ENCODE measurements around the gene ALKBH3.

Gene ALKBH3

DNA sequence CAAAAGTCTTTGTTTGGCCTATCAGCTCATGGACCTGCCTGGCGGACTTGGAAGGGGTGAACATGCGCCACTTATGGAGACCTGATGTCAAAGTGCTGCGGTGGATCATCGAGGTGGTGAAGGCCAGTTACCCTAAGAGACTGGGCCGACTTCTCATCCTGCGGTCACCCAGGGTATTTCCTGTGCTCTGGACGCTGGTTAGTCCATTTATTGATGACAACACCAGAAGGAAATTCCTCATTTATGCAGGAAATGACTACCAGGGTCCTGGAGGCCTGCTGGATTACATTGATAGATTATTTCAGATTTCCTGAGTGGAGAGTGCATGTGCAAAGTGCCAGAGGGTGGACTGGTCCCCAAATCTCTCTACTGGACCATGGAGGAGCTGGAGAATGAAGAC, 17.9 kb downstream of the ALKBH3 start:
- DNase-seq, result no peak

DNA sequence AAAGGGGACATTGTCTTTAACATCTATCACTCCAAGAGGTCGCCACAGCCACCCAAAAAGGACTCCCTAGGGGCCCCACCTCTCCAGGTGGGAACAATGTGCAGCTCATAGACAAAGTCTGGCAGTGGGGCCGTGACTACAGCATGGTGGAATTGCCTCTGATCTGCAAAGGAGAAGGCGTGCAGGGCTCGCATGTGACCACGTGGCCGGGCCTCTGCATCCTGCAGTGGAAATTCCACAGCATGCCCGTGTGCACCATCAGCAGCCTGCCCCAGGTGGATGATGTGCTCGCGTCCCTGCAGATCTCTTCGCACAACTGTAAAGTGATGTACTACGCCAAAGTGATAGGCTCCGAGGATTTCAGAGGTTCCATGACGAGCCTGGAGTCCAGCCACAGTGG, 18.5 kb downstream of the ALKBH3 start:
- no peak for DNase-seq

GRCh38 chr11:43901551-43901950, 20.9 kb downstream of the ALKBH3 start:
- no peak for DNase-seq

DNA sequence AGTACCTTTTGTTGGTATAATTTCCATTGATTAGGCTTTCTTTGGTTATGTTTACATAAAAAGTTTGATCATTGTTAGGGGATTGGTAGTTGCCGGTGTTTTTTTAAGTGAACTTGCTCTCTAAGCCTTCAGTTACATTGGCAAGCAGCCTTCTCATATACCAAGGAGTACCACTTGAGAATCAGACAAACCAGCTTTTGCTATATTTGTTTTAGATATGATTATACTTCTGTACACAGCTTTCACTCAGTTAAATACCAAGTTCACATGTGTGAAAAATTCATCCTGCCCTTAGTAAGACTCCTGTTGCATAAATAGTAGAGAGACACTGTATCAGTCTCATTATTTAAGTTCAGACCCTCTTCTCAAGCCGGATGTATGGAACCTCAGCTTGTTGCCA, 22.4 kb downstream of the ALKBH3 start:
- no peak for DNase-seq

DNA sequence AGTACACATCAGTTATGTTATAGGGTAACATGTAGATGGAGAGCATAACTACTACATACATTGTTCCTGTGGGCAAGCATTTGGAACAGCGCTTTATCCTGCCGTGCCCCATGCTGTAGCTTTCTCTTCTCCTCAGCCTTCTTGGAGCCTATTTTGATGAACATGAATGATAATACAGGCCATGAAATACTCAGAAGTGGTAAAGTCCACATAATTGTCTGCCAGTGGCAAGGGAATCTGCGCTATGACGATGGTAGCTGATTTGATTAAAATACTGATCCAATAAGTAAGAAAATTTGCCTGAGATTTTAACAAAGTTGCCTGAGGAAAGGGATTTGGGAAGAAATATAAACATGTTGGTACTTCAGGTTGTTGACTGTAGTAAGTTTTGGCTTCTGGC, 23.3 kb downstream of the ALKBH3 start:
- no peak for DNase-seq

DNA sequence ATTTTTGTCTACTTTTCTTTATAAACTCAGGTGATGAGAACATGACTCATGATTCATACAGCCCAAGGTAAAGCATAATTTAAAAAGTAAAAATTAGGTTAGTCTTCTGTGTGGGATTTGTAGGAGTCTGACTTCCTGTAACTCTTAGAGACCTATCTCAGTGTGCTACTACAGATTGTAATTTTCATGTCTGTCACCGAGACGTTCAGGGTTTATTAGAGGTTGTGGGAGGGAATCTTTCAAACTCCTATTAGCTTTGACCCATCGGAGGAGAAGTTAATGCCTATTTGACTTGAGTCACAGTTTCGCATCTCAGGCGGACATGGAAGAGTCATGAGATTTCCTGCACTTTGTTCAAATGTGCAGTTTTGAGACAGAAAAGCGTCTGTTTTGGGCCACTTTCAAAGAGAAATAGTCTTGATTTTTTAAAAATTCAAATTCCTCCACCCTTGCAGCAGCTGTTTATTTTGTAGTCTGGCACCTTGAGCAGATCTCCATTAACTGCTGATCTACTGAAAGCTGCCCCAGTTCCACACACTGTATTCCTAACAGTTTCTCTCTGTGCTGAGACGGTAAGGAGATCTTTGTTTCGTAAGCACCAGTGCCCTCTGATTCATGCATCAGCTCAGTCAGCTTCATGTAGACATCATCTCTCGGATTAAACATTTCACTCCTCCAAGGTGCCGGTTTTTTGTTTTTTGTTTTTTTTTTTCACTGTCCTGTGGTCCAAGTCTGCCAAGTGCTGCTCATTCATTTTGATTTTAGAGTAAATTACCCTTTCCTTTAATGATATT, 24.3 kb downstream of the ALKBH3 start:
- no peak for DNase-seq

DNA sequence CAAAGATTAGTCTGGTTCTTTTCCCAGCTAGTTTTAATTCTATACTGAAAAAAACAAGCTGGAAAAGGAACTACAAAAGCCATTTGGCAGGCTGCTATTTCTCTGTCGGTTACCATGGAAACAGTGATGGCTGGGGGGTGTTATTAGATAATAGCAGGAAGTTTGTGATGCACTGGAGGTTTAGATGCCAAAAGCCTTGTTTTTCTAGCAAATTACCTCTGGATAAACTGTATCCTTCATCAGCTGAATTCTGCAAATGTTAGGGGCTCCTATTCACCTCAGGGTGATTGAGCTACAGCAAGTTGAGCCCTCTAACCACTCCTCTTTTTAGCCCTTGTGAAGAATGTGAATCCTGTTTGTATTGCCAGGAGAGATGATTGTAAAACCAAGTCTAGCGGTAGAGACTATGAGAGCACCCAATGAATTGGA, 25.2 kb downstream of the ALKBH3 start:
- DNase-seq, result no peak

GRCh38 chr11:43907028-43907975, 26.7 kb downstream of the ALKBH3 start:
- DNase-seq, result no peak

DNA sequence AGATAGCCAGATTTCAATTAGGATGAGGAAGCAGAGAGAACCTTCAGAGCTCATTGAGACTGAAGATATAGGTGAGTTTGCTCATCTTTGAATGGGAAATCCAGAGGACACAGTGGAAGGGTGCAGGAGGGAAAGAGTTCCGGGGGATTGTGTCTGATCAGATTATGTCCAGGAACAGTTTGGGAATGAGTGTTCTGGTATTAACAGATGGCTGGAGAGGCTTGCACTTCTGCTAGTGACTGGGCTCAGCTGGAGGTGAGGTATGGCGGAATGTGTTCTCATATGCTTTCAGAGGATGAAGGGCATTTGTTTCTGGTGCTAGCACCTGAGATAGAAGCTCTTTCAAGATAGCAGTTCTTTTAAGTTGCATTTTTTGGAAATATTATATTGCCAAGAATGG, 27.6 kb downstream of the ALKBH3 start:
- no peak for DNase-seq

DNA sequence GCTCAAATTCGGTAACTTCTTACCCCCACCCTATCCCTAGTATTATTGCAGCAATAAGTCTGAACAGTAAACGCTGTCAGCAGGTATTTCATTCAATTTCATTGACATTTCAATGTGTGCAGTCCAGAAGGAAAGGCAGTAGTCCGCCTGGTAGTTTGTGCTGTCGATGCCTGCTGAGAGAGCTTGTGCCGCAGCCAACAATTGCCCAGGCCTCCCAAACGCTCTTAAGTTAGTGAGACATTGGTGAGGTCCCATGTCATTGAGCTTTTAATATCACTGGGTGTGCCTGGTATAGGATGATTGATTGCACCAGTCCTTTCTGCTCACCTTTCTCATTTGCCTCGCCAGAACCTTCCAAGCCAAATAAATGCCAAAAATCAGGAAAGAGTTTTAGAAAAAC, 28.1 kb downstream of the ALKBH3 start:
- no peak for DNase-seq

GRCh38 chr11:43913829-43914380, 33.3 kb downstream of the ALKBH3 start:
- DNase-seq, result no peak

- DNase-seq, result no peak
These were observed 33.8 kb downstream of the ALKBH3 start for GRCh38 chr11:43914466-43914865.

DNA sequence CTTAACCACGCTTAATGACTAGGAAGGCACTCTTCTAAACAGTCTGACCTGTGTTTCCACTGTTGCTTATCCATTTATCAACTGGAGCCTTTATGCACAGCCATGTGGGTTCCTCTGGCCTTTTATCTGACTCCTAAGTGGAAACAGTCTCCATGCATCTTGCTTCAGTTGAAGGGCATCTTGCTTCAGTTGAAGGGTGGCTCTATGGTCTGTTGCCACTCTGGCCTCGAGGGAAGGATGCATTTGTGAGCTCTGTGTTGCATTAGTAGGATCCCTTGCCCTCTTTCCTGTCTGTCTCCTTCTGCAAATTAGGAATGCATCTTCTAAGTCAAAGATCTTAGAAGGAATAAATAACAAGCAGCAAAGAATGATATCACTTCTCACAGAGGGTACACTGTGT, 36.0 kb downstream of the ALKBH3 start:
- no peak for DNase-seq

DNA sequence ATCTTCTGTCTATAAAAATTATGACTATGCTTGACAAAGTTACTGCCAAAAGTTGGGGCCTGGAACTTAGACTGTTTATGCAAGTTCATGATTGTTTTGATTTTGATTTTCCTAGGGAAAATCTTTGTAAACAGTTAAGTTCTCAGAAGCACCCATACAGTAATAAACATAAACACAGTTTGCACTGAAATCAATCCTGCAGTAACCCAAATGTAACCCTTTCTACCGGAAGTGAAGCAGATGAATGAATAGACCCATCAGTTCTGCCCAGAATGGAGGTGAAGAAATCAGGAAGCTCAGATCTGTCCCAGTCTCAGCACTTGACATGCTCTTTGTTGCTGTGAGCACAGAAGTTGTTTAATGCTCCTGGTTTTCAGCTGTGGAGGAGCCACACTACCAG, 37.2 kb downstream of the ALKBH3 start:
- no peak for DNase-seq

- DNase-seq, result no peak
These were observed 38.0 kb downstream of the ALKBH3 start for GRCh38 chr11:43918662-43919061.

DNA sequence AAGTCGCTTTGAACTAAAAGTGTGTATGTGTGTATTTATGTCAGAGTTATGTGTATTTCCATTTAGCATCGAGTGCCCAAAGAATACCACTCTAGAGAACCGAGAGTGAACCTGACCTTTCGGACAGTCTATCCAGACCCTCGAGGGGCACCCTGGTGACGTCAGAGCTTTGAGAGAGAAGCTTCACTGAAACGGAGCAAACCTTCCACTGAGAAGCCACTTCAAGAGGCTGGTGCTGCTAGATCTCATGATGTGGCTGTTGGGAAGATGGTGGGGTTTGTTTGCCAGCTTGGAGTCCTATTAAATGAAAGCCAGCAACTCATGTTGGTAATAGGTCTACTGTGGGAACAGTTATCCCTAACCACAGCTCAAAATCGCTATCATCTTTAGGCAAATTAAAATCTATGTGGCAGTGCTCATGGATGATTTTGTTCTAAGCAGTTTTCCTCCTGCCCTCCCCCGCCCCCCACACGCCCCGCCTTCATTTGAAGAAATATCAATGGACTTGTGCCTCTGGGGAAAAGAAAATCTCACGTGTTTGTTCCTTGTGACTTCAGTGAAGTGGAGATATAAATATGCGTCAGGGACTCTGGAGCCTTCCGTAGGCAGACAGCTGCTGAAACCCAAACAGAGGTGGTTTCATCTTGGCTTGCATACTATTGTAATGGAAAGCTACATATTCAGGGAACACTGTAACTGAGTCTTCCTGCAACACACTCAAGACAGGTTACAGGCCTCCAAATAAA, 39.4 kb downstream of the ALKBH3 start:
- no peak for DNase-seq

DNA sequence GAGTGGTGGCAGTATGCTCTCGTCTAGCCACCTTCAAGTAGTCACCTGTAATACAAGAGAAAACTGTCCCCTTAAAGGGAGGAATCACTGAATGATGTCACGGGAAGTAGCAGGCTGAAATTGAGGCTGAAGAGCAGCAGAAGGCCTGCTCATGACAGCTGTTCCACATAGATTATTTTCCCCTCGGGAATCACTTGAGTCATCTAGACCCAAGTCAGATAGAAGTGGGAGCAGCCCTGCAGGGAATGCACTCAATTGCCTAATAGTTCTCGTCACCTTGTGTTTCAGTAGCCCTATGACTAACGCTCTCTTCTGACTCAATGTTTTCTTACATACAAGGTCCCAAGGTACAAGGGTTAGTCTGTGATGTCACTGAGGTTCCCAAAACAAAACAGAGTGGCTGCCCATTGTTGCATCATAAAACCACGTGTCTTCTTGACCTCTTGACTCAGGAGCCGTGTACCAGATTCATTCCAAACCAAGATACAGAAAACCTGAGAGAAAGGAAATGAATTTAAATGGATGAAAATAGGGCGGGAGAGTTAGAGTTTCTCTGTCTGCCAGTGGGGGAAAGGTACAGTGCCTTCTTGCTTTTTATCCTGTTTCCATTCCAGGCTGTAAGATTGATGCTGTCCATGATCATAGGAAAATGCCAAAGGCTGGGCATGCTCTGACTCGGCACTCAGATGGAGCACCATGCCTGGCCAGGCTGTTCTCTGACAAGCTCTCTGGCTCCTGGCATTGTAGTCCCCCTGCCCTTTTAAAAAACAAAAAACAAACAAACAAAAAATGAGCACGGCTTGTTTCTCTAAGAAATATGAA, 40.2 kb downstream of the ALKBH3 start:
- no peak for DNase-seq

DNA sequence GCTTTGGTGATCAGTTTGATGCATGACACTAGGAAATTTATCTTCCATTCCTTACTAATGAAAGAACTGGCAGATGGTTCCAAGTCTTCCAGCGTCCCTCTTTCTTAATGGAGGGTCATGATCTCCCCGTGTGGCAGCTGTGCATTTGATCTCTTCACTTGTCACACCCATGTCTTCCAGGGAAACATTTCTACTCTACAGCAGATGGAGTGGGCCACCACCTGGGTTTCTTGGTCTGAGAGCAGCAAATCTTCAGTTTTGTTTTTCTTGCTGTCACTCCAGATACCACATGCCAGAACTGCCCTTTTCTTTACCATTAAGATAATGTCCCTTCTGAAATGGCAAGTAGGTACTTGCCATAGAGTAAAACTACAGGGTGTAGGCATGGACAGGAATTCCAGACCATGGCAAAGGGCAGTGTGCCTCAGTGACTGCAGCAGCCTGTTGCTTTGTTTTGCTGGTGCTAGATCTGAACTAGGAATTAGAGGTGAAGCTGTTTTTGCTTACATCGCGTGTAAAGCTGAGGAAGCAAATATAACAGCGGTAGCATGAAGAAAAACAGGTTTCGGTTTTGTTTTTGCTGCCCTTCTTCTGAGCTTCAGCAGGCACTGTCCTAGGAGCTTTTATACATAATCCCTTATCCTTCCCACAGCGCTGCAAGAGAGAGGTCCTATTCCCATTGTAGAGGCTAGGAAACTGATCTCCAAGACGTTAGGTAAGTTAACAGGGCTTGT, 41.1 kb downstream of the ALKBH3 start:
- no peak for DNase-seq

DNA sequence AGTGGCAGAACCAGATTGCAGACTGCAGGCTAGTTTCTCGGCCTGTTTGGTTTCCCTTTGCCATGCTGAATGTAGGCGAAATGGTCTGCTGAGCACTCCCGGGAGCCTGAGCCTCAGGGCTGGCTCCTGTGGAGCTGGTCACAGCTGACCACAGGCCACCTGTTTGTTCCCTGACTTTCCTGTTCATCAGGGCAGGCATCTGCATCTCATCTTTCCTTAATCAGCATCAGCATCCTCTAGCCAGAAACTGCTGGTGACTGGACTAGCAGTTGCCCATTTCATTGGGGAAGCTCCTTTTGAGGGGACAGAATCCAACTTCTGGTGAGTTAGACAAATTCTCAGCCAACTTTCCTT, 41.6 kb downstream of the ALKBH3 start:
- no peak for DNase-seq

GRCh38 chr11:43922744-43923405, 42.2 kb downstream of the ALKBH3 start:
- no peak for DNase-seq
